Stimulated activated naive B cell treated with anti-CD40 and anti-IgM and Interleukin-4, amounts not matched to agents 10 μg/mL and 1 μg/mL and 100 μg/mL, for 72 hours (primary cell): ENCODE measurements around the gene G6PC2.

Experiments
- ATAC-seq, 2 donors: fragments of 150-1000 bp; cut with Tn5 transposase; replicated peaks; 2 replicates each; pipeline ENCODE4 v1.10.0; 2021; ENCODE audit warnings: moderate library complexity in 1 of 2
- DNase-seq: peaks from one replicate; pipeline ENCODE4 v3.0.0; 2021
- H3K27ac Mint-ChIP-seq: one replicate; pipeline ENCODE4 v1.8.0; 2022; ENCODE audit warnings: mild to moderate bottlenecking, mixed read lengths
- H3K27me3 Mint-ChIP-seq, 2 donors: one replicate each; pipeline ENCODE4 v1.8.0; 2022; ENCODE audit warnings: mixed read lengths in 2 of 2
- H3K36me3 Mint-ChIP-seq, 2 donors: one replicate each; pipeline ENCODE4 v1.8.0; 2022; ENCODE audit warnings: mixed read lengths in 2 of 2, mild to moderate bottlenecking in 1 of 2
- H3K4me1 Mint-ChIP-seq, 2 donors: one replicate each; pipeline ENCODE4 v1.8.0; 2022; ENCODE audit warnings: mixed read lengths in 2 of 2, mild to moderate bottlenecking in 1 of 2
- H3K4me3 Mint-ChIP-seq, 2 donors: one replicate each; pipeline ENCODE4 v1.8.0; 2022; ENCODE audit warnings: mild to moderate bottlenecking in 2 of 2, mixed read lengths in 2 of 2, moderate library complexity in 1 of 2
- H3K9me3 Mint-ChIP-seq, 2 donors: one replicate each; pipeline ENCODE4 v1.8.0; 2022; ENCODE audit warnings: mixed read lengths in 2 of 2, mild to moderate bottlenecking in 1 of 2

G6PC2 gene

DNA sequence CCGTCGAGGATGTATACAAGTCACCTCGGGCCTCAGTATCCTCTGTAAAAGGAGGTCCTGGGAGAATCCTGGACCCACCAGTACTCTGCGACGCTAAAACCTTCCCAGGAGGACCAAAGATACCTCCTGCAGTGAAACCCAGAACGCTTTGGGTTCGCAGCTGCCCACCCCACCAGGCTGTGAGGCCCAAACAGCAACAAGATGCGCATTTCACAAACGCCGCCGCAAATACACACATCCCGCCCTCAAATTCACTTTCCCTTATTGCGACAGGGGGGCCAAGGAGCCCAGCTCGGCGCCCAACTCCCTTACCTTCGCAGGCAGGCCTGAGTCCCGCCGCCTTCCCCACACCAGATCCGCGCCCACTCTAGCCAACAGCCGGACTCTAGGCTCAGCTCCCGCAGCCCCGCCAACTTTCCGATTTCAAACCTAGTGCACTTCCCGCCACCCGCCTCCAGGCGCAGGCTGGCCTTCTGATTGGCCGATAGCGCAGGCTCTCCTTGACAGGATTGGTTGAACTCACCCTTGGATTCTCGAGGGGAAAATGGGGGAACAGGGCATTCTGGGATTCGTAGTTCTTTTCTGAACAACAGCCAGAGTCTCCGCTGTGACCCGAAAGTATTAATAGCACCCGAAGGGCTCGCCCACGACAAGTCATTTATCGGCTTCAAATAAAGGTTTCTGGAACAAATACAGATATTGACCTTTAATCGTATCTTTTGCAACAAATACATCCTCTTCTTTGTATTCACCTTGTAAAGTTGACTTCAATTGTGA is 10.9 kb upstream of the G6PC2 start, which contains the start of gene SPC25:
SPC25 (minus strand) TSS at position 425 of the 777 bp plus-strand sequence. CDS start 911 bp downstream, outside the sequence.
- DNase-seq (peak; percentile 84), ATAC-seq (peak; percentile 99 to 100)
- Mint-ChIP-seq H3K27me3 (peaks cover 0 to 13% of the 10 kb centered on the region in 2 donors), H3K36me3 (no peaks in the 10 kb centered on the region), H3K9me3 (no peaks in the 10 kb centered on the region), H3K27ac (peak within 1 kb of the TSS; percentile 87), H3K4me1 (peaks cover 4 to 6% of the 10 kb centered on the region in 2 donors), H3K4me3 (peak within 1 kb of the TSS; percentile 86 to 90)

DNA sequence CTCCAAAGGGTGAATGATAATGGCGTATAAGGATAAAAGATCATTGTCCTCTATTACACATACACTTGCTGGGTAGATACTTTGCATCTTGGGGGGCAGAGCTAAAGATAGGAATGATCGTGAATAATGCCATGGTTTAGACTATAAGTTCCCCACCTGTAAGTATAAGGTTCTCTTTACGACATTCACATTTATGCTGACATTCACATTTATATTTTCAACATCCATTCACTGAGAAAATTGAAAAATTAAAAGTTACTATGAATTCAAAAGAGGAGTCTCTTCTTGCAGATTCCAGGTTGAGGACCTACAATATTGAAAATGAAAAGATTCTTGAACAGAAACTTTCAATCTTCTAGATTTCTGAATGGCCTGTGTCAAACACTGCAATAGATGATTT is 8.8 kb upstream of the G6PC2 start:
- H3K4me1 Mint-ChIP-seq: peaks cover 4 to 6% of the 10 kb centered on the region in 2 donors
- no peak for DNase-seq

DNA sequence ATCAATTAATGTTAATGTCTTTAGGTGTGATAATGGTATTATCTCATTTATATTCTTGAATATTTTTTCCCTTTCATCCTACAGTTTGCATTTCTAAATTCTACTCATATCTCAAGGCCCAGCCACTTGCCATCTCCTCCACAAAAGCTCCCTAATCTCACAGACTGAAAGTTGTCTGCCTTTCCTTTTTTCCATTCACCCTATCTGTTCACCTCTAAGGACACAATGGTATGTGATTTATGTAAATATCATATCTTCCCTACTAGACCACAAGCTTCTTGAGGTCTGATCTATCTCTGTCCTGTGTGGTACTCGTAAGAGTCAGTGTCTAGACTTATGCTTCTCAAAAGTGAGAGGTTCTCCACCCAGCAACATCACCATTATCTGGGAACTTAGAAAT is 7.0 kb upstream of the G6PC2 start:
- Mint-ChIP-seq H3K27ac (no peak overlapping the region), H3K27me3 (peaks cover 0 to 13% of the 10 kb centered on the region in 2 donors), H3K9me3 (no peaks in the 10 kb centered on the region), H3K4me3 (no peak overlapping the region), H3K36me3 (no peaks in the 10 kb centered on the region), H3K4me1 (peaks cover 4 to 6% of the 10 kb centered on the region in 2 donors)
- no peak for DNase-seq
- ATAC-seq: no peak

More for the DNA sequence above, 8.8 kb upstream of the G6PC2 start:
- Mint-ChIP-seq H3K27me3 (peaks cover 0 to 13% of the 10 kb centered on the region in 2 donors), H3K4me3 (no peak overlapping the region), H3K27ac (no peak overlapping the region), H3K36me3 (no peaks in the 10 kb centered on the region), H3K9me3 (no peaks in the 10 kb centered on the region)
- ATAC-seq: no peak

DNA sequence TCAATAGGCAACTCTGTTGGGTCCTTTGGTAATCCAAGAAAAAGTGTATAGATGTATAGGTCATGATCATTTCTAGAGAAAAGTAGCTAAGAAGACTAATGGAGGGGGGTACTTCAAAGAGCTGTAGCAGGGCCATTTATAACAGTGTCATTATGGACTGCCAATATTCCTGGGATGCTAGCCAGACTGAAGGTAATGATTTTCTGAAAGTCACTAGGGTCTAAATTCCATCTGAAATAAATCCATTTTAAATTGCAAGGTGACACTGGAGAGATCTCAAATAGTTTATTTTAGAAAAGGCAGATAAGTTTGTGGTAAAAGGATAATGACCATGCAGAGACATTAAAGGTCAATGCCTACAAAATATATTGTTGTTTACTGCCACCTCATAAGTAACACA is 6.4 kb upstream of the G6PC2 start:
- H3K9me3 Mint-ChIP-seq: no peaks in the 10 kb centered on the region
- DNase-seq (no peak), ATAC-seq (no peak)
- H3K27ac Mint-ChIP-seq: no peak overlapping the region
- H3K4me3 Mint-ChIP-seq: no peak overlapping the region
- peaks cover 4 to 6% of the 10 kb centered on the region in 2 donors for H3K4me1 Mint-ChIP-seq
- H3K36me3 Mint-ChIP-seq: no peaks in the 10 kb centered on the region
- peaks cover 0 to 13% of the 10 kb centered on the region in 2 donors for H3K27me3 Mint-ChIP-seq

DNA sequence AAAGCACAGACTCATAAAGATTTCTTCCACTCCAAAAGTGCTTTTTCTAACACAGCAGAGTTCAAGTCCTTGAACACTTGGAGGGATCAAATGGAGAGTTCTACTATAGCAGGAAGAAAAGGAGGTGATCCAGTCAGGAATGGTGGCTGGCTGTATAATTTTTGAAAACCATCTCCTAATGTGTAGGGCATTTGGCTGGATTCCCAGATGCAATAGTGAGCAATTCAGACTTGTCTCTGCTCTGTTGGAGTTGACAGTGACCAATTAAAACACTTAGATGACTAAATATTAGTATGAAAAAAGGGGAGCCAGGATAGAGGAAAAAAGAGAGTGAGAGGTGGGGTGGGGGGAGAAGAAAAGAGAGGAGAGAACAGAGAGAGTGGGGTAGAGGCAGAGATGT is 5.3 kb upstream of the G6PC2 start:
- Mint-ChIP-seq H3K4me3 (no peak overlapping the region), H3K27me3 (peaks cover 0 to 9% of the 10 kb centered on the region in 2 donors), H3K36me3 (no peaks in the 10 kb centered on the region), H3K4me1 (no peaks in the 10 kb centered on the region), H3K27ac (no peak overlapping the region), H3K9me3 (no peaks in the 10 kb centered on the region)
- DNase-seq (no peak), ATAC-seq (no peak)

DNA sequence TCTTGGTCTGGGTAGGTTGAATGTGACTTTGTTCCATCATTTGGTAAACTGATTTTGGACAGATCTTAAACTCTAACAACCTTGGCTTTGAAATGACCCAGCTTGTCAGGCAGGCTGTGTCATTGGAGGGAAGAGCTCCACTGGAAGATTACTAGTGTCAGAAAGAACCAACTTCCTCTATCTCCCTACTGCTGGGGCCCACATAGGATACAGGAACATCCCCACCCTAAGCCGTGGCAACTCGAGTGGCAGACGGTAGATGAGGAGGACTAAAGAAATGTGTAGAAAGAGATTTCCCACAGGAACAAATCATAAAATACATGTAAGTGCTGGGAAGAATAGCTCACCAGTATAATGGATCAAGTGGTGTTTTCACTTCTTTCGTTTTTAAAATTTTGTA is 4.3 kb upstream of the G6PC2 start:
- no peak overlapping the region for H3K27ac Mint-ChIP-seq
- no peak for ATAC-seq
- no peaks in the 10 kb centered on the region for H3K36me3 Mint-ChIP-seq
- no peaks in the 10 kb centered on the region for H3K9me3 Mint-ChIP-seq
- H3K27me3 Mint-ChIP-seq: peaks cover 0 to 9% of the 10 kb centered on the region in 2 donors
- no peak for DNase-seq
- H3K4me1 Mint-ChIP-seq: no peaks in the 10 kb centered on the region
- no peak overlapping the region for H3K4me3 Mint-ChIP-seq

DNA sequence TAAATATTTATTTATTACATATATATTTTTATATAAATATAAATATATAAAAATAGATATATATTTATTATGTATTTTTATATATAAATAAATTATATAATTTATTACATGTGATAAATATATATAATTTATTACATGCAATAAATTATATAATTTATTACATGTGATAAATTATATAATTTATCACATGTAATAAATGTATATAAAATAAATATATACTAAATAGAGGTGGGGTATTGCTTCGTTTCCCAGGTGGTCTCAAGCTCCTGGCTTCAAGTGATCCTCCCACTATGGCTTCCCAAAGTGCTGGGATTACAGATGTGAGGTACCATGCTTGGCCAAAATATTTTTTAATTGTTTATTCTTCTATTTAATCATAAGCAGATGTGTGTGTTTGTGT is 3.6 kb upstream of the G6PC2 start:
- ATAC-seq (no peak), DNase-seq (no peak)
- no peaks in the 10 kb centered on the region for H3K9me3 Mint-ChIP-seq
- H3K4me1 Mint-ChIP-seq: no peaks in the 10 kb centered on the region
- H3K4me3 Mint-ChIP-seq: no peak overlapping the region
- H3K27me3 Mint-ChIP-seq: peaks cover 0 to 6% of the 10 kb centered on the region in 2 donors
- H3K27ac Mint-ChIP-seq: no peak overlapping the region
- H3K36me3 Mint-ChIP-seq: no peaks in the 10 kb centered on the region

DNA sequence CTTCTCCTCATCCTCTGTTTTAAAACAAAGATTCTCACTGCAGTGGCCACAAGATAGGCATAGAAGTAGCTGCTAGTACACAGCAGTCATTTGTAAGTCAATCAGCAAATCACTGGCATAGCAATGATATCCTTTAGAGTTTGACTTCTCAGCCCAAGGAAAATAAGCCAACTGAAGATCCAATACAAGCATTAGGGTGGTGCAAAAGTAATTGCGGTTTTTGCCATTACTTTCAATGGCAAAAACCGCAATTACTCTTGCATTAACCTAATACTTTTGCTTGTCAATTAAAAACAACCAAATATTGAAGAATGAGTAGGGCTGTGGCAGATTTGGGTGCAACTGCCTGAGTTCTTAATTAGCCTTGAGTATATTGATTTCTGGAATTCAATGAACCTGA is 2.8 kb downstream of the G6PC2 start:
- no peaks in the 10 kb centered on the region for H3K27me3 Mint-ChIP-seq
- no peak overlapping the region for H3K27ac Mint-ChIP-seq
- no peaks in the 10 kb centered on the region for H3K9me3 Mint-ChIP-seq
- no peak overlapping the region for H3K4me3 Mint-ChIP-seq
- no peaks in the 10 kb centered on the region for H3K4me1 Mint-ChIP-seq
- ATAC-seq (no peak), DNase-seq (no peak)
- H3K36me3 Mint-ChIP-seq: no peaks in the 10 kb centered on the region

DNA sequence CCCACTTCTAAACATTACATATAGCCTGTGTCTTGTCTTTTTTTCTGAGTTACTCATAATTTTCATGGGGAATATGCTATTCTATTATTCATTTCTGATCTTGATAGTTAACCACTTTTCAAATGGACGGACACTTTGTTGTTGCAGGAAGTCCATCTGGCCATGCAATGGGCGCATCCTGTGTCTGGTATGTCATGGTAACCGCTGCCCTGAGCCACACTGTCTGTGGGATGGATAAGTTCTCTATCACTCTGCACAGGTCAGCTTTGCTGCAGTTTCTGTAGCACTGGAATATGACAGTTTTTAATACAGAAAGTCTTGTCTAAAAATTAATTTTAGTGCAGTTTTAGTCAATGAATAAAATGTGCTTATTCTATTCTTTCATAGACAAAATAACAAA is 3.3 kb downstream of the G6PC2 start:
- ATAC-seq: no peak
- Mint-ChIP-seq H3K27ac (no peak overlapping the region), H3K36me3 (no peaks in the 10 kb centered on the region), H3K27me3 (no peaks in the 10 kb centered on the region), H3K9me3 (no peaks in the 10 kb centered on the region), H3K4me3 (no peak overlapping the region), H3K4me1 (no peaks in the 10 kb centered on the region)
- no peak for DNase-seq

DNA sequence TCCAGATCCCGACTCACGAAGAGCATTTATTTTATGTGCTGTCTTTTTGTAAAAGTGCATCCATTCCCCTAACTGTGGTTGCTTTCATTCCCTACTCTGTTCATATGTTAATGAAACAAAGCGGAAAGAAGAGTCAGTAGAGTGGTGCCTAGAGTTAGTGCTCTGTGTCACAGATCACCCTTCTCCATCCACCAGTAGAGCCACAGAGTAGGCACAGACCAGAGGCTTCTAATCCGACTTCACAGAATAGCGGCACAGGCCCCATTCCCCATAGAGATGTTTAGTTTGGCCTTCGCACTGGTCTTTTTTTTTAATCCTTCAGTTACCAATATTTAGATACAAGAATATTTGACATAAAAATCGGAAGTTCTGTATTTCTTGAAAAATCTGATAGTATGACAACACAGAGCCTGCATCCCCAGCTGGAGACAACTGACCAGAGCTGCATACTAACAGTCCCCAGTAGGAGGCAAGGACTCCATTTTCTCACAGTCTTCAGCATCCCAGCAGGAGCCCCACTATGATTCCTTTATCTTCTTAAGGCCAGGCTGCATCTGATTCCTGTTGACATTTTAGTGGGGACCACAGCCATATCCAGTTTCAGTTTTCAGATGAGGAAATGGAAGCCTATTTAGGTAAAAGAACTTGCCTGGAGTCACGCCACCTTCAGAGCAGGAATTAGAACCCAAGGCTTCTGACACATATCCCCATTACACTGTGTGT is 7.0 kb downstream of the G6PC2 start:
- no peak for ATAC-seq
- no peak overlapping the region for H3K4me3 Mint-ChIP-seq
- H3K36me3 Mint-ChIP-seq: no peaks in the 10 kb centered on the region
- no peaks in the 10 kb centered on the region for H3K9me3 Mint-ChIP-seq
- H3K4me1 Mint-ChIP-seq: peaks cover 3 to 6% of the 10 kb centered on the region in 2 donors
- no peak overlapping the region for H3K27ac Mint-ChIP-seq
- no peak for DNase-seq
- H3K27me3 Mint-ChIP-seq: peaks cover 6 to 11% of the 10 kb centered on the region in 2 donors

DNA sequence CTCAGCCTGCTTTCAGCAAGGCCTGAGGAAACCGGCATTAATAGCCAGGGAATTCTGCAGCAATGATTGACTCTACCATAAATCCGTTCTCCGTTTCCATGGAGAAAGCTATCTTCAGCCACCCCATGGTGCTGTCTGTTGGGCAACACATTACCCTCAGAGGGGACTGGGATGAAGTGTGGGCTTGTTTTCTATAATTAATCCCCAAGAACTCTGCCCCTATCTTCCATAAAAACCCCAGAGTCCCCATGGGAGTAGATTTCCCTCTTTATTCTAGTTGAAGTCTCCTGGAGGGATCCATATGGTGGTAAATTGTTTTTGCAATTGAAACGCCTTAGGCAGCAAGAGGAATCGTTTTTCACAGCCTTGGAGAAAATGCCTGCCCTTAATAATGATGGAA is 9.2 kb downstream of the G6PC2 start:
- Mint-ChIP-seq H3K4me1 (peaks cover 4 to 6% of the 10 kb centered on the region in 2 donors), H3K36me3 (no peaks in the 10 kb centered on the region), H3K27me3 (peaks cover 14 to 22% of the 10 kb centered on the region in 2 donors), H3K27ac (no peak overlapping the region), H3K4me3 (no peak overlapping the region), H3K9me3 (no peaks in the 10 kb centered on the region)
- ATAC-seq (no peak), DNase-seq (no peak)

DNA sequence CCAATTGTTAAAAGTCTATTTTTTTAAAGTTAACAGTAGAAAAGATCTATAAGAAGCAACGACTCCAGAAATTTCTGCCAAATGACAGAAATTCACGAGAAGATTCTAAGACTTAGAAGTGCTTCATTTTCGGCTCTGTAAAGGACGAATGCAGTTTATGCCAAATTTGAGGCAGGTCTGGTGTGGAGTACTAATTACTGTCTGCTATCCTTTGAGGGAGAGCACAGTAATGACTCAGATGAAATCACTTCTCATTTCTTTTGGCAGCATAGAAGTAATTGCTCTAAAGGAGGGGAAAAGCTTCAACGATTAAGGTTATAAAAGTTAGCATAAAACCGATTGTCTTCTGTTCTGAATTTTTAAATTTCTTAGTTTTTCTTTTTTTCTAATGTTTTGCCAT is 11.4 kb downstream of the G6PC2 start:
- H3K4me3 Mint-ChIP-seq: peak overlapping the region; percentile 60 to 77
- H3K27me3 Mint-ChIP-seq: peaks cover 14 to 22% of the 10 kb centered on the region in 2 donors
- no peak overlapping the region for H3K27ac Mint-ChIP-seq
- peaks cover 4 to 6% of the 10 kb centered on the region in 2 donors for H3K4me1 Mint-ChIP-seq
- no peaks in the 10 kb centered on the region for H3K36me3 Mint-ChIP-seq
- ATAC-seq (peak in 1 of 2 donors; percentile 53), DNase-seq (no peak)
- no peaks in the 10 kb centered on the region for H3K9me3 Mint-ChIP-seq

DNA sequence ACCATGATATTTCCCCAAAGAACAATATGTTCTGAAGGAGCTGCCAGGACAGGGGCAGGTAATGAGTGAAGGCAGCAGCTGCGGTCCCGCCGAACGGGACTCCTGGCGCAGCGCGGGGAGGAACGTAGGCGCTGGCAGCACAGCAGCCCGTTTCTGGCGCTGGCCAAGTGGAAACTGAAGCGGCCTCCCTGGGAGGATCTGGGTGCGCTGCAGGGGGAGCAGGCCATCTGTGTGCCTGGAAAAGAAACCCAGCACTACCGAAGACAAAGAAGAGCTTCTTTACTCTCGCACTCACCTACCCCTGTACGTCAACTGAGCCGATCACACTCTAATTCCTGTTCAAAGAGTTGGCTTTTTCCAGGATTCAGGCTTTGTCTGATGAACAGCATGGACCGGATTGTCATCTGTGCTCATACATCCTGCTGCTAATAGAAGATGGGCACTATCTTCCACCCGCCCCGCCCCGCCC is 11.8 kb downstream of the G6PC2 start:
- DNase-seq: no peak
- Mint-ChIP-seq H3K9me3 (no peaks in the 10 kb centered on the region), H3K36me3 (no peaks in the 10 kb centered on the region), H3K4me1 (peaks cover 4 to 6% of the 10 kb centered on the region in 2 donors), H3K27ac (no peak overlapping the region), H3K27me3 (peaks cover 14 to 22% of the 10 kb centered on the region in 2 donors), H3K4me3 (peak overlapping the region; percentile 60 to 77)
- ATAC-seq: peak in 1 of 2 donors; percentile 49

DNA sequence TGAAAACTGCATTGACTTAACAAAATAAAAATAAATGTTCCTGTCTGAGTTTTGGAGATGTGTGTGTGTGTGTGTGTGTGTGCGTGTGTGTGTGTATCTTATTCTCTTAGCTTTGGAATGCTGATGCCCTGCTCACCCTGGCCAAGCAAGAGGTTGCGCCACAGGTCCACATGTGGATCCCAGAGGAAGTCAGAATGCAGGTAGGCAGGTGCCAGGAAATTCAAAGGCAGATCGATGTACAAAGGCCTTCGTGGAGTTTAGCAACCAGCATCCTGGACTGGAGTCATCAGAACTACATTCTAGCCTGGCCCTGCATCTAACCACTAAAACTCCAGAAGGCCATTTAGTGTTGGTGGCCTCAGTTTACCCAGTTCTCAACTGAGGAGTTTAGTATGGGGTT is 12.4 kb downstream of the G6PC2 start:
- Mint-ChIP-seq H3K27ac (no peak overlapping the region), H3K9me3 (no peaks in the 10 kb centered on the region), H3K4me1 (peaks cover 4 to 6% of the 10 kb centered on the region in 2 donors), H3K27me3 (peaks cover 14 to 22% of the 10 kb centered on the region in 2 donors), H3K36me3 (no peaks in the 10 kb centered on the region), H3K4me3 (no peak overlapping the region)
- DNase-seq (no peak), ATAC-seq (no peak)
